NCI-H1417 treated with DMSO at 0.1 percent for 48 hours (cell line): Measurements from ENCODE around the gene NELL1.
"Not testable (repeated sequence)": the region's sequence is repeated elsewhere in the genome, so short reads cannot be mapped to it uniquely, and the experiment has no call there.

ENCODE experiments used
- DNase-seq: peaks from one replicate; lab custom pipeline; 2025; lab: John Stamatoyannopoulos, UW

NELL1 gene

GRCh38 chr11:21110415-21110814 lies 441.0 kb downstream of the NELL1 start:
- DNase-seq, result no peak

- no peak for DNase-seq
Measured at GRCh38 chr11:21113876-21114275, 444.5 kb downstream of the NELL1 start.

- DNase-seq, result no peak
Measured at GRCh38 chr11:21116009-21116408, 446.6 kb downstream of the NELL1 start.

GRCh38 chr11:21119411-21119810 lies 450.0 kb downstream of the NELL1 start:
- no peak for DNase-seq

- no peak for DNase-seq
Measured at GRCh38 chr11:21121991-21122390, 452.6 kb downstream of the NELL1 start.

- no peak for DNase-seq
Measured at GRCh38 chr11:21122523-21122922, 453.1 kb downstream of the NELL1 start.

- DNase-seq, result no peak
Measured at GRCh38 chr11:21132146-21132720, 462.8 kb downstream of the NELL1 start.

- DNase-seq, result no peak
Measured at GRCh38 chr11:21133244-21133643, 463.9 kb downstream of the NELL1 start.

GRCh38 chr11:21133722-21134121 lies 464.3 kb downstream of the NELL1 start:
- DNase-seq, result no peak

- DNase-seq, result no peak
Measured at GRCh38 chr11:21137803-21138202, 468.4 kb downstream of the NELL1 start.

- DNase-seq, result not testable (repeated sequence)
Measured at GRCh38 chr11:21141557-21141956, 472.2 kb downstream of the NELL1 start.

GRCh38 chr11:21142007-21142406 lies 472.6 kb downstream of the NELL1 start:
- no peak for DNase-seq

- DNase-seq, result no peak
Measured at GRCh38 chr11:21144531-21144930, 475.1 kb downstream of the NELL1 start.

- no peak for DNase-seq
Measured at GRCh38 chr11:21148376-21148775, 479.0 kb downstream of the NELL1 start.

GRCh38 chr11:21160140-21160539 lies 490.8 kb downstream of the NELL1 start:
- no peak for DNase-seq

- no peak for DNase-seq
Measured at GRCh38 chr11:21169639-21170038, 500.3 kb downstream of the NELL1 start.

GRCh38 chr11:21173476-21173875 lies 504.1 kb downstream of the NELL1 start:
- no peak for DNase-seq

- DNase-seq, result no peak
Measured at GRCh38 chr11:21174781-21175180, 505.4 kb downstream of the NELL1 start.

- DNase-seq, result no peak
Measured at GRCh38 chr11:21177379-21177778, 508.0 kb downstream of the NELL1 start.

GRCh38 chr11:21179770-21180169 lies 510.4 kb downstream of the NELL1 start:
- peak; percentile 41 for DNase-seq

- DNase-seq, result no peak
Measured at GRCh38 chr11:21180182-21180581, 510.8 kb downstream of the NELL1 start.

- DNase-seq, result no peak
Measured at GRCh38 chr11:21185959-21186358, 516.6 kb downstream of the NELL1 start.

- no peak for DNase-seq
Measured at GRCh38 chr11:21190181-21190580, 520.8 kb downstream of the NELL1 start.

- no peak for DNase-seq
Measured at GRCh38 chr11:21195995-21196394, 526.6 kb downstream of the NELL1 start.

- DNase-seq, result no peak
Measured at GRCh38 chr11:21198498-21198897, 529.1 kb downstream of the NELL1 start.
